Activated CD8-positive, alpha-beta memory T cell treated with anti-CD3 and anti-CD28 coated beads, Interleukin-2, amount 50 U/mL, for 48 hours (primary cell): Measurements from ENCODE around the gene ASB6.
A peak's percentile ranks its signal among the peaks of the same experiment; 100 is the strongest.
"Not testable (repeated sequence)": the region's sequence is repeated elsewhere in the genome, so short reads cannot be mapped to it uniquely, and the experiment has no call there.

Source experiments
- DNase-seq: peaks from one replicate; pipeline ENCODE4 v3.0.0-alpha.2; 2020

The ASB6 gene

DNA sequence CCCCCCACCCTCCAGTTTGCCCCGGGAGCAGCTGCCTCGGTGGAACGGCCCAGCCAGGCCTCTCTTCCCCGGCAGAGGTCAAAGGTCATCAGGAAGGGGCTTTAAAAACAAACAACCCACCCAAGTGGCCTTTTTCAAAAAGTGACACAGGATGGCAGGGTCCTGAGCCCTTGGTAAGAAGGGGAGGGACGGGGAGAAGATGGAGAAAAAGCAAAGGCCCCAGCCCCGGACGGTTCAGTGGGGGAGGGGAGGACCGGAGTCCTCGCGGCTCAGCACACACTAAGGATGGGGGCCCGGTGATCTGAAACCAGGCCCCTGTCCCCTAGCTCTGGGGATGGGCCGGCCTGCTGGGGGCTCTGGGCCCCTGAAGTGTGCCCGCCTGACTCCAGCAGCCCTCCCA lies 24.6 kb upstream of the ASB6 start:
- no peak for DNase-seq

DNA sequence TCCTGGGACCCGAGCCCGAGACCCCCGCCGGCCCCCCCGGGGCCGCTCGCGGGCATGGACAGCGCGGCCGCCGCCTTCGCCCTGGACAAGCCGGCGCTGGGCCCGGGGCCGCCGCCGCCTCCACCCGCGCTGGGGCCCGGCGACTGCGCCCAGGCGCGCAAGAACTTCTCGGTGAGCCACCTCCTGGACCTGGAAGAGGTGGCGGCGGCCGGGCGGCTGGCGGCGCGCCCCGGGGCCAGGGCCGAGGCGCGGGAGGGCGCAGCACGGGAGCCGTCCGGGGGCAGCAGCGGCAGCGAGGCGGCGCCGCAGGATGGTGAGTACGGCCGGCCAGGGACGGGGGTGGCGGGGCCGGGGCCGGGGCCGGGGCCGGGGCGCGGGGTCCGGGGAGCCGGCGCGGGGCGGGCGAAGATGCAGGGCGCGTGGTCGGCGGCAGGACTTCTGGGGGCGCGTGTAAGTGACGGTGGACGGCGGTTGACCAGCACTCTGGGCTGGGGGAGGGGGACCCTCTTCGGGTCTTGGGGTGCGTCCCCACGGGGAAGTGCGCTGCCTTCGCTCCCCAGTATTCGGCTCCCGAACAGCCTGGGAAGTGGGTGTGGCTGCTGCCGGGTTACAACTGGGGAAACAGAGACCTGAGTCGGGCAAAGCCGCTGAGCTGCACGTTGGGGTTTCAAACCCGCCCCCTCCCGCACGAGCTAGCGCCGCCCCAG lies 24.0 kb upstream of the ASB6 start:
- no peak for DNase-seq

DNA sequence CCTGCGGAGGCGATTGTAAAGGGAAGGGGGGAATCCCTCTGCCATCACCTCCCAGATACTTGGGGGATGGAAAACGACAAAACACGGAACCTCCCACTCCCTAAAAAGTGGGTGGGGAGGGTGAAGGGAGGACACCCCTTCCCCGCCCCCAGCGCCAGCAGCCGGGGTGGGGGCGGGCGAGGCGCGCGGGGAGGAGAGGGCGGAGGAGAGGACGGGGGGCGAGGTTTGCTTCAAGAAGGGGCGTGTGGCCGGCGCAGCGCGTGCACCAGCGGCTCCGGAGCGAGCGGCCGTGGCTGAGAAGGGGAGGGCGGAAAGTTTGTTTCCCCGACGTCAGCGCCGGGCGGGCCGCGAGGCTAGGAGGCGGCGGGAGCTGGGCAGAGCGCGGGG lies 23.4 kb upstream of the ASB6 start, which contains the start of gene PRRX2:
Gene PRRX2, plus strand, starts transcription at position 259 of the 387 bp plus-strand sequence. CDS start 221 bp downstream, outside the sequence.
- peak; percentile 72 for DNase-seq

DNA sequence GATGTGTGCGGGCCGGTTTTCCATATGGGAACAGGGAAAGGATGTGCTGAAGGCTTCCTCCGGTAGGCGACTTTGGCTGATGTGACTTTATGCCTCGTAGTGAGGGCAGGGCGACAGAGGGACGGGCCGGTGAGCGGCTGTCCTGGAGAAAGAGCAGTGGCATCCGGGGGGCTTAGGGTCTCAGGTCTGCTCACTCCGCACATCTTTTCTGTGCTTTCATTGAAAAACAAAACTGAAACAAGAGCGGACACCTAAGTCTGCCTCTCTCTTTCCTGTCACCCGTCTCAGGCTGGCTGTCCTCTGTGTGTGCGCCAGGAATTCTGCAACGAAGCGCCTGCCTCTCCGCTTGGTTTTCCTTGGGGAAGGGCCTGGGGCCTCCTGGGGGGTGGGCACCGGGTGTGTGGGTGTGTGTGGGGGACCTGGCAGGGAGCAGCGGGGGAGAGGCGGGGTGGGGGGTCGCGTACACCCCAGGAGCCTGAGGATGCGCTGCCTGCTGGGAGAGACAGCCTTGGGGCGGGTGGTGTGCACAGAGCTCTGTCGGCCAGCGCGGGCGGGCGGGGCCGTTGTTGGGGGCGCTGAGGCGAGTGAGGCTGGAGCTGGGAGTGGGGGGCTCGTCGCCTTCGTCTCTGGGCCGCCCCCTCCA lies 22.9 kb upstream of the ASB6 start:
- no peak for DNase-seq

DNA sequence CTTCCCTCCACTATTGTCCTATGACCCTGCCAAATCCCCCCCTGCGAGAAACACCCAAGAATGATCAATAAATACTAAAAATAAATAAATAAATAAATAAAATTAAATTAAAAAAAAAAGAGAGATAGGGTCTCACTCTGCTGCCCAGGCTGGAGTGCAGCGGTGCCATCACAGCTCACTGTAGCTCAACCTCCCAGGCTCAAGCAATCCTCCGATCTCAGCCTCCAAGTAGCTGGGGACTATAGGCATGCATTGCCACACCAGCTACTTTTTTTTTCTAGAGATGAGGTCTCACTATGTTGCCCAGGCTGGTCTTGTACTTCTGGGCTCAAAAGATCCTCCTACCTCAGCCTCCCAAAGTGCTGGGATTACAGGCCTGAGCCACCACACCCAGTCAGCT lies 20.3 kb upstream of the ASB6 start:
- DNase-seq = not testable (repeated sequence)

DNA sequence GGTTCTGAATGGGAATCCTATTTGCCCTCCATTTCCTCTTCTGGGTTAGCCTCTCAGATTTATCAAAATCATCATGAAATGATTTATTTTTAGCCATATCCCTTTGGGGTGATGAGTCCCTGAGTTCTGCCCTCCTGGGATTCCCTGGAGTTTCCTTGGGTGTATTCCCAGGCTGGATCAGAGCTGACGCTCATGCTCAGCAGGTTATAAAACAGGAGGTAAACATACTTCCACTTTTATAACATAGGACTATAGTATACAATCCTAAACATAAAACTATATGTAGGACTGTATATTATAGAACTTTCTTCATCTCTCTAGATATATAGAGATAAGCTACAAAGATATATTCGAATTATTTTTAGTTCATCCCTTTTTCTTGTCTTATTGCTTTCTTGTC lies 19.1 kb upstream of the ASB6 start:
- DNase-seq = no peak

DNA sequence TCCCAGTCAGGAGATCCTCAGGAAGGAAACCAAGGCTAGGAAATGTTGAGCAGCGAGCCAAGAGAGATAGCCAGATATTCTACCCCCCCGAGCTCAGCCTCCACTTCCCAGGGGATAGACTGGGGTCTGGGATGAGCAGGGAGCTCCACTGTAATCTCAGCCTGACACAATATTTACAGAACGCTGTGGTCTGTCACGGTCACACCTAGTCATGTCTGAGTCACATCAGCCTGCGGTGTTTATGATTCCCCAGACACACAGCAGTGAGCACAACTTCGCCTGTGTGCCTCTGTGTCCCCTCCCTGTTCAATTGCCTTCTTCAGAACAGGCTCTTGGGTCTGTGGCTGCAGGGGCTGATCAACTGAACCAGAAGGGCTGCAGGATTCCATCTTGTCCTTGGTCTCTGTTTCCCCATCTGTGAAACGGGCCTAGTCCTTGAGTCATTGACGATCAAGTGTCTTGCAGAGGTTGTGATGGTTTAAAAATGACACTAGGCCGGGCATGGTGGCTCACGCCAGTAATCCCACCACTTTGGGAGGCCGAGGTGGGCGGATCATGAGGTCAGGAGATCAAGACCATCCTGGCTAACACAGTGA lies 14.9 kb upstream of the ASB6 start:
- no peak for DNase-seq

DNA sequence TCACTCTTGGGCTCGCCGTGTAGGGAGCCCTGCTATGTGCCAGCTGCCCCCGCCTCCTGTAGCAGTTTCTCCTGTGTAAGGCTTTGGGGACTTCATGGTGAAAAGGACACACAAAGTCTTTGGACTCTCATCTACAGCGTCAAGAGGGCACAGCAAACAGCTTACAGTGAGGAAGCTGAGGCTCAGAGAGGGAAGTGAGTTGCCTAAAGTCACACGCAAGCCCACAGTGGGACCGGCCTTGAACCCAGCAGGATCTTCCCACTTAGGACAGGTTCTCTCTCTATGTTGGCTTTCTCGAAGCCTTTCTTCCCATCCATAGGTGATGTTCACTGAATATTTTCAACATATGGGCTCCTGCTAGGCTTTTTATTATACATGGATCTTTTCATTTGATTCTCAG lies 13.7 kb upstream of the ASB6 start:
- no peak for DNase-seq

DNA sequence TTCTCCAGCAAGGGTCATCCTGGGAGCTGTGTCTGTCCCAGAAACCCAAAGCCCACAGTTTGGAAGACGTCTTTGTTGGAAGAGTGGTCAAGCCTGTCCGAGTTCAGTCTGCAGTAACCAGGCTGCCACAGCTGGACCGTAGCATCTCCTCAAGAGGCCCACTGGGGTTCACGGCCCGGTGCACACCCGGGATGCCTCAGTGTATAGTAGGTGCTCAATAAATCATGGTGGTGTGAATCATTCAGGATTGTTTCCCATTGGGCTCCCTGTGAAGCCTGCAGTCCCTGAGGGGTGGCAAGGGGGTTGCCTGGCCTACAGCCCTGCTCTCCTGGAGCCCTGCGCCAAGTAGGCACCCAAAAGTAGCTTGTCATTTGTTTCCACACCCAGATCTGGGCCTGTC lies 13.2 kb upstream of the ASB6 start:
- no peak for DNase-seq

DNA sequence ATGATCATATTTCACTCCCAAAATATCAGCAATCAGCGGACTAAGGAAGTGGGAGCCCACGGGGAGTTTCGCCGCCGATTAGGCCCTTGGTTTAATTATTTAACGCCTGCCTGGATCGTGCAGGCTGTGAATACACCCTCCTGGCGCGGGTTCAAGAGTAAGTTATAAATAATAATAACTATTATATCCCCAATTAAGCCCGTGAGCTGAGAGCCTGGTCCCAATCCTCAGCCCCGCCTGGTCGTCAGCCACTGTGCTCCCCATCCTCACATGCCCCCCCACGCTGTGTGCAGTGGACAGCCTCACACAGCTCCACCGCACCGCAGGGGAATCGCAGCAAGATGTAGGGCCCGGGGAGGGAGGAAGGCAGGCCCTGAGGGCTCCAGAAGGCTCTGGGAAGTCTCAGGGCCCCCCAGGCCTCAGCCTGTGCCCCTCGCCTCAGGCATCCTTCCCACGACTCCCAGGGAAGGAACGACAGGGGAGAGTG lies 12.6 kb upstream of the ASB6 start:
- DNase-seq = no peak

DNA sequence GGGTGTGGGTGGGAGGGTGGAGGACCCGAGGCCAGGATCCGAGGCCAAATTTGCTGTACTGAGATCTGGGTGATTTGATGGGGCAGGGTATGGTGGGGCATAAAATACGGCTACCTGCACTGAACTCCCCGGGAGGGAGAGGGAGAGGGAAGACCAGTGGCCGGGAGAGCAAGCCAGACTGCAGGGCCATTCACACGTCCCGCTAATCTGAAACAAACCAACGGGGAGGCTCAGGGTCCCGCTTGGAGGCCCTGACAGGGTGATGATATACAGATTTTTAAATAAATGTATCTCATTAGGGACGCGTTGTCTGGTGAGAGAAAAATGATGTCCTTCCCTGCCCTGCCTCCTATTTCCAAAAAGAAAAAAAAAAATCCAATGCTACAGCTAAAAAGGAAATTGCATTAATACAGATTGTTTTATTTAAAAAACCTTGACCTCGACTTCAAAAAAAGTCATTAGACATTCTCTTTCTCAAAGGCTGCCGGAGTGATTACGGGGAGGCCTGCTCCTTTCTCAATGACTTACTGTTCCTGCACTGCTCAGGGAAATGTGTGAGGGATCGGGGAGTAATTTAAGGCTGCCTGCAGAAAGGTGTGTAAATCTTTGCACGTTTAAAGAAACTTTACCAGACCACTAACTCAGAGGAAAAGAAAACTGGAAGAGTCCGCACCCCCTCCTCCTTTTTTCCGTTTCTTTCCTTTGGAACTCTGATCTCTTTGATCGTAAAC lies 12.0 kb upstream of the ASB6 start:
- DNase-seq = no peak

DNA sequence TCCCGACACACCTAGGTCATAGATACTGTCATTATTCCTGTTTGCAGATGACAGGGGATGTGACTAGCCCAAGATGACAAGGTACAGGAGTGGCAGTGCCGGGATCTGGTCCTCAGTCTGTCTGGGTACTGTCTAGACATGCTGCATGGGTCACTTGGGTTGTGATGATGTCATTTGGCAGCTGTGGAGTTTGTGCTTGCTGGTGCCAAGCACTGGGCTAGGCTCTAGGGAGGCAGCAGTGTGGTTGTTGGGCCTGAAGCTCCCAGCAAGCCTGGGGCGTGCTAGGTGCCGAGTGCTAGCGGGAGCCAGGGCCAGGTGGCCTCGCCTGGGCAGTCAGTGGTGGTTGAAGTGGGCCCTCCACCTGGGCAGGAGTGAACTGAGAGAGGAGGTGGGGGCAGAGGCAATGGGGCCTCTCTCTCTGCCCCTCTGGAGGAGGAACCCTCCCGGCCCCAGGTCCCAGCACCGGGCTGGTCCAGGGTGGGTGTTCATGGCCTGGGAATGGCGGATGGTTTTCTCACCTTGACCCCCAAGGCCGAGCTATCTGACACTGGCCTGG lies 8.8 kb upstream of the ASB6 start:
- no peak for DNase-seq

DNA sequence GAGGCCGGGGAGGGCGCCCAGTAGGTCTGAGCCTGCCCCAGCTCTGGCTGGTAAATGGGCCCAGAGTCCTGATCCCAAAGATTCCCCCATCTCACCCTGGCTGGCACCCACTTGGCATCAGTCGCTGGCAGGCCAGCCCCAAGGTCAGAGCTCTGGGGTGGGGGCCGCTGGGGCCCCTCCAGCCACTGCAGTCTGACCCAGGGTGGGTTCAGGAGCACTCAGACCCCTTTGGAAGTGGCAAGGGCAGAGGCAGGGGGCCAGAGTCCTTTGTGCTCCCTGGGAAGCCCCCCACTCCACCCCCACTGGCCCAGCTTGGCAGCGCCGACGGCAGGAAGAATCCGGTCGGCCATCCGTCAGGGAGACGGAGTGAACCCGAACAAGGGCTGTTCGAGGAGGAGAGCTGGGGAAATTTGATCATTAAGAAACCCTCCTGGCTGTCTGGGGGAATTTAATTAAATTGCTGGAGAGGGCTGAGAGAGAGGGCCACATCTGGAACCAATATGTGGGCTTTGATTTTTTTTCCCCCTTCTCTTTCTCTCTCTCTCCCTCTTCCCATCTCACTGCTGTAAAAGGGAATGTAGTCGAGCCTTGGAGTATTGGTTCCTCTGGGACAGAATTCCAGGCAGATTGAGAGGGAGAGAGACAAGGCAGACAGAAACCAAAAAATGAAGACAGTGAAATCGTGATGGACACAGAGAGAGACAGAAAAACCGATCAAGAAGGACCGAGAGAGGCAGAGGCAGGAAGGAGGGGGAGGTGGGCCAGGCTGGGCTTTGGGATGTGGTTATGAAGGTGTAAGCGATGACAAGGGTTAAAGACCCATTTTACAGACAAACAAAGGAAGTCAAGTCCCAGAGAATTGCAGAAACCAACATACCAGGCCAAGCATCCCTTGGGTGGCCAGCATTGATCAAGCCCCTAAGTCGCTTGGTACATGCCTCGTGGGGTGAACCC lies 8.1 kb upstream of the ASB6 start:
- no peak for DNase-seq

DNA sequence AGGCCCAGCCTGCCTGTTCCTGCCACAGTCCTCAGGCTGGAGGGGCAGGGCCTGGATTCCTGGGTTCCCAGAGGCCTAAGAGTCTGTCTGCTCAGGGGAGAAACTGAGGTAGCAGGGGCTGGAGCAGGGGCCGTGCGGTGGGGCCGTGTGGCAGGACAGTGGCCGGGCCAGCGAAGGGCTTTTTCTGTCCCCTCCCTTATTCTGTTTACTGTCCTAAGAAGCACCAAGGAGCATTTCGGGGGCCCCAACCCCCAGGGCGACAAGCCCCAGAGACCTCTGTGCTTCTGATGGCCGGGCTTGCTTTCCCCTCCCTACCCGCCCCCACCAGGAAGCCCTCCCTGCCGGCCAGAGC lies 6.8 kb upstream of the ASB6 start:
- no peak for DNase-seq

DNA sequence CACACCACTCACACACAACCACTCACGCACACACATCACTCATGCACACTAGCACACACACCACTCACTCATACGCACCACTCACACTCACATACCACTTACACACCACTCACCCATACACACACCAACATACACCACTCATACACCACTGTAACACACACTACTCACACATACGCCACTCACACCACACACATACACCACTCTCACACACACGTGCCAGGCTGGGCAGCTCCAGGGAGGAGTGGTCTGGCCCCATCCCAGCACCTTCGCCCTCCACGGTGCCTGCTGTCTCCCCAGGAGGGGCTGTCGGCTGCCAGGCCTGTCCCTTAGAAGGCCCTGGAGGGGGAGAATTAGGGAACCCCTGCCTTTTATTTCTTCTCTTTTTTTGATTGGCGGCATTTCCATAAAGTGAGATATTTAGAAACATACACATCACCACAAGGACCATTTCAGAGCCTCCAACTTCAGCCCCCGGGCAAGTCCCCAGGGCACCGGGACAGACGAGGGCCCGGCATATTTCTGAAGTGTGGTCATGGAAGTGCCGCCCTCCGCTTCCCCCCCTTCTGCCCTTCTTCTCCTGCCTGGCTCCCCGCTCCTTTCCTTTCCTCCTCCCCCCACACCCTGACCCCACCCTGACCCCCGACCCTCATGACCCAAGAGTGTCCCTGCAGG lies 6.3 kb upstream of the ASB6 start:
- no peak for DNase-seq

DNA sequence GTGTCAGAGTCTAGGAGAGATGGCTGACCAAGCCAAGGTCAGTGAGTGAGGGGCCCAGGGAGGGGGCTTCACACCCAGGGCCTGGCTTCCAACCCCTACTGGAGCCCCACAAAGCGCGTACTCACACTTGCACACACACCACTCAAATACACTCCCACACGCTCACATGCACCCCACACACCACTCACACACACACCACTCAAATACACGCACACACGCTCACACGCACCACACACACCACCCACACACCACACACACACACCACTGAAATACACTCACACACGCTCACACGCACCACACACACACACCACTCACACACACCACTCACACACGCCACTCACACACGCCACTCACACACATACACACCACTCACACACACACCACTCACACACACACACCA lies 5.7 kb upstream of the ASB6 start:
- no peak for DNase-seq

DNA sequence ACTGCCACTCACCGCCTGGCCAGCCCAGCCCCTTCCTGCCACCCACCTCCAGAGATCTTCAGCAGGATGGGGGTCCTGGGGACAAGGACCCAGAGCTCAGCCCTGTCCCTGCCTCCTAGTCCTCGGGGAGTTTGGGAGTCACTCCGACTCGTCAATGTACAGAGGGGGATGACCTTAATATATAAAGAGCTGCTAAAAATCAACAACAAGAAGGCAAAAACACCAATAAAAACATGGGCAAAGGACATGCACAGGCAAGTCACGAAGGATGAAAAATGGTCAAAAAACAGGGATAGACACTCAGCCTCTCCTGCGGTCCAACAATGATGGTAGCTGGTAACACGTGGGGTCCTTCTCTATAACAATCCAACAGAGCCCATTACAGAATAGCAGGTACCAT lies 4.7 kb upstream of the ASB6 start:
- no peak for DNase-seq

DNA sequence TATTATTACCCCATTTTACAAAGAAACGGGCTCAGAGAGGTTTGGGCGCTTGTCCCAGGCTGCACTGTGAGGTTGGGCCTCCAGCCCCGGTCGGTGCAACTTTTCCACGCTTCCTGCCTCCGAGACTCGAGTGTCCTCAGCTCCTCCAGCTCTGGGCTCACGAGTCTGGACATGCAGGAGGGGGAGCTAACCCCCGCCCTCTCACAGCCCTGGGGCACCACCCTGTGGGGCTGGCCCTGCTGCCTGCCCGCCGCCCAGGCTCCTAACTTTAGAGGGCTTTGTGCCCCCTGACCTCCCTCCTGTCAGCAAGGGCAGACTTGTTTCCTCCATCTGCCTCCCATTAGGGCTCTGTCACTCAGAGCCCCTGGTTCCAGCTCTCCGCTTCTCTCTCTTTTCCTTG lies 4.3 kb upstream of the ASB6 start:
- no peak for DNase-seq

DNA sequence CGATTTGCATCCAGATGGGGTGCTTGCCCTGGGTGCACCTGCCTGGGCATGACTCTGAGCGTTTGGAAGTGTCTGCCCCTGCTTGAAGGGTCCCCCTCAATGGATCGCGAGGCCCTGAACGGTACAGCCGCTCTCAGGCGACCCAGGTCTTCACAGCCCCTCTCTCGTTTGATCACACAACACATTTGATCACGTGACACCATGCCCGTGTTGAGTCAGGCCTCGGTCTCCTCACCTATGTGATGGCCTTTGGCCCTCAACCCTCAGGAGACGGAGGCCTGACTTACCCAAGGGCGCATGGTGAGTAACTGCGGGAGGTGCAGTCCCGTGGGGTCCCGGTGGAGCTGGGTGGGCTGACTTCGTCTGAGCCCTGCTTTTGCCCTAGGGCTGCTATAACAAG lies 3.0 kb upstream of the ASB6 start:
- DNase-seq = no peak

DNA sequence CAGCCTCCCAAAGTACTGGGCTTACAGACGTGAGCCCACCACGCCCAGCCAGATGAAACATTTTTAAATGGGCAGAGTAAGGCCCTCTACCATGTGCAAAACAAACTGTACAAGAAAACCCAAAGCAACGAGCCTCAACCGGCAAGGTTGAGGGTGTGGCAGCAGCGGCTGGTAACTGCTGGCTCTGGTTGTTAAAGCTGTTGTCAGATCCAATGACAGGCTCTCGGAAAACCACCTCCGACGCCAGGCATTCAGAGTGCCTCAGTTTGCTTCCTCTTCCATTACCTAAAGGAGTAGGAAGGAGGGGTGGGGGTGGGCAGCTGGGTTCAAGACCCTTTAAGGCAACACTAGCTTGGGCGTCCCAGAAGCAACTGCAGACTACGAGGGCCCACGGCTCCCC lies 2.4 kb upstream of the ASB6 start:
- no peak for DNase-seq

DNA sequence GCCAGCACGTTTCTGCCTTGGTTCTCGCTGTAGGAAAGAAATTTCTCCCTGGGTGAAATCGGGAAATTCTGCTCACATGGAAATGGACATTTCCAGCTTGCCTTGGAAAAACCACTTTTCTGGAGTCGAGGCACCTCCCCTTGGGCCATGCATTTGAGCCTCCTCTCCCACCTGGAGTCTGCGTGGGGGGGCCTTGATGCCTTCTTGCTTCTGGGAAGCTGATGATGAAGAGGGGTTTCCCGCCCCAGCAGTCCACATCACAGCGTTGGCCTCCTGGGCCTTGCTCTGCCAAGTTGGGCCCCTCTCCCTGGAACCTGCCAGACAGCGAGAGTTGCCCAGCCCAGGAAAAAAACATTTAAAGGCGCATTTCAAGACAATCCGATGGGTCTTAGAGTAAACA lies 1.8 kb upstream of the ASB6 start:
- no peak for DNase-seq
